ENCODE measurements around the gene GRAP2. TPM values are rescaled to one million over a fixed set of nuclear protein-coding genes. Genes with fewer than 3 reads are reported as not detected.

GRAP2 gene
- total RNA-seq, 1 donor from 2014 or later, result 4.2 TPM

Other genes starting within 250 kb of the GRAP2 start
- 0.15 TPM in 1 of 2 replicates, not detected in the other for gene ENTHD1, start 7.3 kb upstream of the GRAP2 start, total RNA-seq
- gene TMA7B, start 59.3 kb downstream of the GRAP2 start, total RNA-seq, result 0.58 TPM in 1 of 2 replicates, not detected in the other
- gene FAM83F, start 93.9 kb downstream of the GRAP2 start, total RNA-seq, result 0.02 and 0.13 TPM in 2 replicates

All from activated B cell treated with CpG ODN at 0.5 μM for 24 hours (primary cell).